ENCODE data around the gene ATP10D. TPM values are rescaled to one million over a fixed set of nuclear protein-coding genes. Genes with fewer than 3 reads are reported as not detected.
"Not testable (repeated sequence)": the region's sequence is repeated elsewhere in the genome, so short reads cannot be mapped to it uniquely, and the experiment has no call there.

Gene ATP10D
- total RNA-seq, 2 donors from 2014 or later, result 11.3 to 14.1 TPM

DNA sequence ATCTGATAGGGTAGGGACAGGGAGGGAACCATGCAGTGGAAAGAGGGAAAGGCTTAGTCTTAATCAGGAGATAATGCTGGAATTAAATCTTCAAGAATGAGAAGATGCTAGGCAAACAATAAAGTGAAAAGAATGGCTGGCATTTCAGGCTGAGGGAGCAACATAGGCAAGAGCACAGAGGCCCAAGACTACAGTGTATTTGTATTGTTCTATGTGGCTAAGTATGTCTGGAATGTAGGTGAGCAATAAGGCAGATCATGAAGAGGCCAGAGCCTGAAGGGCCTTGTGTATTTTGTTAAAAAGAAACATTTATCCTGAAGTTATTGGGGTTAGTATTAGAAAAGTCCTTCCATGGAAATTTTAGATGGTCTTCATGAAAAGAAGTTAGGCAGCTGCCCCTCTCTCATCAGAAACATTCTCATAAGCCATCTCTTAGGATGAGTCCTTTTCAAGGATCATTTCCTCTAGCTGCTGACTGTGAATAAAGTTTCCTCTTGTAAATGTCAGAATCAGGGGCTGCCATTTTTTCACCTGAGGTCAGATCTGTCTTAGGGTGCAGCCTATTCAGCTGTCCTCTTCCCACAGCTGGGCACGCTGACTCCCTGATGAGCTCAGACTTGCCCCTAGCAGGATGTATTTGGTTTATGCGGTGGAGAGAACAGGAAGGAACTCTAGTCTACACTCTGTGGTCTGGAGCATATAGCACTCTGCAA is 46.3 kb downstream of the ATP10D start:
- intact Hi-C loops (cut with DNase I), result no loop called here
- peak; percentile 26 for DNase-seq
- peak; percentile 87 to 96 for ATAC-seq

DNA sequence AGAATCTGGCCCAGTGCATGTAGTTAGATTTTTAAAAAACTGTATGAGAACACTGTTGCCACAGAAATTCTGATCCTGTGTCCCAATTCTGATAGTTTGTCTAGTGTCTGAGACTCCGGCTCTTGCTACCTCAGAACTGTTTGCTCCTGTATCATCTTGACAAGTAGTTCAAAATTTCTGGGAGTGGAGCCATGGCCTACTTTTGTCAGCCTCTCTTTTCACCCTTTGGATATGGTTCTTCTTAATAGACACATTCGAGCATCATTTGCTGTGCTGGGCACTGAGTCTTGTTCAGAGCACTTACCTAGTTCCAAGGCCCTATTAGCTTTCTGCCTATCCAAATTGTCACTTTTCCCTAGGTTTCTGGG is 46.9 kb downstream of the ATP10D start:
- ATAC-seq (peak in 1 of 2 donors; percentile 67), DNase-seq (no peak)
- intact Hi-C loops (cut with DNase I), result no loop called here

DNA sequence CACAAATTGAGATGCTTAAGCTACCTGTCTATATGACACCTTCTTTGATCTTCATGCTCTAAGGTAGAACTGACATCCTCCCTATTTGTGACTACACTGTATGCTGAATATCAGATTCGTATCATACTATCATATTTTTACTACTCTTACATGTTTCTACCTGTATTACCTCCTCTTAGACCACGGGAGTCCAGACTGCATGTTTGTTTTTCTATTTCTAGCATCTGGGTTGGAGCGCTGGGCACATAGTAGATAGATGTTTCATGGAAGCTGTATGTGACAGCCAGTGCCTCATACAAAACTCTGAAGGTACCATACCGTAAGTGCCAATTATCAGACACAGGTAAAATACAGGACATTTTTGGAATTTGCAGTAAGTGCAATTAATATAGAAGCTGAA is 47.6 kb downstream of the ATP10D start:
- DNase-seq (no peak), ATAC-seq (no peak)
- intact Hi-C loops (cut with DNase I), result no loop called here

DNA sequence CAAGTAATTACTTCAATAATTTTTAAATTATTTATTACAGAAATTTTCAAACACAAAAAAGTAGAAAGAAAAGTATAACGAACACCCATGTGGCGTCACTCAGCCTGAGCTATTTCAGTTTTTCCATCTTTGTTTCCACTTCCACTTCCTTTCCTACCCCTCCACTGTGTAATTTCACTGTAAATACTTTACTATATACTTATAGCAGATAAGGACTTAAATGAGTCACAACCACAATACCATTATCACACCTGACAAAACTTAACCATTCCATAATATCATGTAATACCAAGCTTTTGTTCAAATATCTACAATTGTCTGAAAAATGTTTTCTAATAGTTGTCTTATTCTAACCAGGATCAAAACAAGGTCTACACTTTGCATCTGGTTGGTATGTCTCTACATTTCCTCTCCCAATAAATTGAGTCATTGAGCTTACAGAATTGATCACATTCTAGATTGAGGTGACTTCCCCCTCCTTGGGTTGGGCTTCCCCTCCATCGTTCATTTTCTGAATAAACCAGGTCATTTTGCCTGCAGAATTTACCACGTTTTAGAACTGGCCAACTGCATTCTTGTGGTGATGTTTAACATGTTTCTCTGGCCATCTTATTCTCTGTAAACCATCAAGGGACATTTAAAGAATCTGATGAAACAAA is 48.7 kb downstream of the ATP10D start:
- ATAC-seq, result no peak
- no peak for DNase-seq
- intact Hi-C loops (cut with DNase I), result no loop called here

DNA sequence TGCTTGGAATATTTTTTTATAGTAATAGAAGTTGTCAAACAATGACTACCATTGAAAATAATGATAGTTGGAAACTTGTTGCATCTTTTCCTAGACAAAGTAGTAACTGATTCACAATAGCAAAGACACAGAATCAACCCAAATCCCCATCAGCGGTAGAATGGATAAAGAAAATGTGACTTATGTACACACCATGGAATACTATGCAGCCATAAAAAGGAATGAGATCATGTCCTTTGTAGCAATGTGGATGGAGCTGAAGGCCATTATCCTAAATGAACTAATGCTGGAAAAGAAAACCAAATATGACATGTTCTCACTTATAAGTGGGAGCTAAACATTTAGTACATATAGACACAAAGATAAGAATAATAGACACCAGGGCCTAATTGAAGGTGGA is 49.7 kb downstream of the ATP10D start:
- ATAC-seq (no peak), DNase-seq (no peak)
- intact Hi-C loops (cut with DNase I), result no loop called here

DNA sequence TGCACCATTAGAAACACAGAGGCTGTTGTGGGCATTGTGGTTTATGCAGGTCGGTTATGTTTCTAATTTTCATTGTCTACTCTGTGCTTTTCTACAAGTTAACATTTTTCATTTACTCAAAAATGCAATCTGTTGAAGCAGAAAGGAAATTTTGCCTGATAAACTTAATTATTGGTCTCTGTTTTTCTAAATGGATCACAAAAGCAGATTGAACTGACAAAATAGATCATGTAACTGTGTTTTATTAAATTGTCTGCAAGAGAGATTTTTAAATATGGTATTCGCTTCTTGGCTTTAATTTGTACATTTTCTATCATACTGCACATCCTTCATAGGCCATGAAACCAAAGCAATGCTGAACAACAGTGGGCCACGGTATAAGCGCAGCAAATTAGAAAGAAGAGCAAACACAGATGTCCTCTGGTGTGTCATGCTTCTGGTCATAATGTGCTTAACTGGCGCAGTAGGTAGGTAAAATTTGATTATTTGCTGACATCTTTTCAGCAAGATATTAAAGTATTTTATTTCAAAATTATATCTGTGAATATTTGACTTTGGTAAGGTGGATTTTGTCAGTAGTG is 50.6 kb downstream of the ATP10D start:
- no peak for DNase-seq
- ATAC-seq, result no peak
- intact Hi-C loops (cut with DNase I), result no loop called here

DNA sequence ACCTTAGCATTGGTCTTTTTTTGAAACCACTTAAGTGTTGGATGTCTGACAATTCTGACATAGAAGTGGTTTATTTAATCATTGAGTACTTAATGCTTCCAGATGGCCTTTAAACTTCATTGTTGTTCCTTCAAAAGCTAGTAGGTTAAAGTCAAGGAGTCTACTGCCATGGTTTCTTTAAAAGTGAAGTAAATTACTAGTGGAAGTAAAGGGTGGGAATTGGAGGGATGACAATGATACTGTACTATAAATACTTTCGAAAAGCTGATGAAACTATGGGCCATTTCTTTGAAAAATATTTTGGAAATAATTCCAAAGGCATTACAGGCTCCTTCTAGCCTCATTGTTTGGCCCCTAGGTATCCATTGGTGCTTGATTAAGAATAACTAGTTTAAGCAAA is 51.9 kb downstream of the ATP10D start:
- no peak for DNase-seq

DNA sequence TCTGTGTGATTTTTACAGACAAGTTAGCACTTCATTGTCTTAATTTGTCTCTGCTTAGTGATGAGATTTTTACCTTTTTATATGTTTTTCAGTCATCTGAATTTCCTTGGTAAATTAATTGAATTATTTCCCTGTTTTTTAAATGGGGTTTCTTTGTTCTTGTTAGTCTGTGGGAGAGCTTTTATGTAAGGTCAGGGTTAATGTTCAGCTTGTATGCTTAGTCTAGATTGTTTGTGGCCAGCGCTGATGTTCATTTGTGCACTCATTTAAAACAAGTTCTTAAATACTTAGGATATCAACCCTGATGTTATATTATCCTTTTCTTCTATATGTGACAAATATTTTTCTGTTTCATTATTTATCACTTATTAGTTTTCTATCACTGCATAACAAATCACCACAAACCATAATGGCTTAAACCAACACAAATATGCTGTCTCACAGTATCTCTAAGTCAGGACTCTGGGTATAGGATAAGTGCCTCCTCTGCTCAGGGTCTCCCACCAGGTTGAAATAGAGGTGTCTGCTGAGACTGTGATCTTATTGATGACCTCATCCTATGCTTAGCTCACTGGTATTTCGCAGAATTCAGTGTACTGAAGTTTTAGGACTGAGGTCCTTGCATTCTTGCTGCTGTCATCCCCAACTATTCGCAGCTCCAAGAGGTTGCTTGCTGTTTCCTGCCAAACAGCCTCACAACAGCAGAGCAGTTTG is 53.2 kb downstream of the ATP10D start:
- ATAC-seq (no peak), DNase-seq (no peak)
- intact Hi-C loops (cut with DNase I), result no loop called here

More for the DNA sequence above, 51.9 kb downstream of the ATP10D start:
- intact Hi-C loops (cut with DNase I), result no loop called here
- ATAC-seq, result no peak

DNA sequence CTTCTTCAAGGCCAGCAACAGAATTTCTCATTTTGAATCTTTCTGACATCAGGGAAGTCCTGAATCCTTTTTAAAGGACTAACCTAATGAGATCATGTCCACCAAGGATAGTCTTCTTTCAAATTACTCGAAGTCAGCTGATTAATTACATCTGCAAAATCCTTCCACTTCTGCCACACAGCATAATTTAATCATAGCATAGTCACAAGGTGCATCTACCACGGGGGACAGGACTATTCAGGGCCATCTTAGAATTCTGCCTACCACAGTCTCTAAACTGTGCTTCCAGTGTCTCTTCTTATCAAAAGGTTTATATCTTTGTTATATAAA is 53.7 kb downstream of the ATP10D start:
- intact Hi-C loops (cut with DNase I), result no loop called here
- DNase-seq (no peak), ATAC-seq (no peak)

DNA sequence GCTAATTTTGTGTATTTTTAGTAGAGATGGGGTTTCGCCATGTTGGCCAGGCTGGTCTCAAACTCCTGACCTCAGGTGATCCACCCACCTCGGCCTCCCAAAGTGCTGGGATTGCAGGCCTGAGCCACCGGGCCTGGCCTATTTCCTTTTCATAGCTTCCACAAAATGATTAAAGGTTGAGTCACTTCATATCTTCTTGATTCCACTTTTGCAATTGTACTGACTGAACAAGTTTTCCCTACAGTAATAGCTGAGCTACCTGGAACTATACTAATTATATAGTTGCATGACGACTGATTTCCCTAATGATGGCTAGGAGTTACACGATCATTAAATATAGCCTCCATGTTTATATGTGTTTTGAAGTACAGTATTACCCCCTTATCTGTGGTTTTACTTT is 57.6 kb downstream of the ATP10D start:
- DNase-seq; ATAC-seq; intact Hi-C loops (cut with DNase I): not testable (repeated sequence)

DNA sequence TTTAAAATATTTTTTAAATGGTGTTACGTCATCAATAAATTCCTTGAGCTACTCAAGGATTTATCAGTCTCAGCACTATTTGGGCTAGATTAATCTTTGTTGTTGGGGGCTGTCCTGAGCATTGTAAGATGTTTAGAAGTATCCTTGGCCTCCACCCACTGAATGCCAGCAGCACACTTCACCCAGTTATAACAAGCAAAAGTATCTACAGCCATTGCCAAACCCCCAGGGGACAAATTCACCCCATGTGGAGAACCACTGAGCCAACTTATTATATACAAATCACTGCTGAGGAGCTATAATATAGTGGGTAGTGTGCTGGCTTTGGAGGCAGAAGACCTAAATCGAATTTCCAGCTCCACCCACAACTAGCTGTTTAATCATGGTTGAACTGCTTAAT is 58.3 kb downstream of the ATP10D start:
- DNase-seq, result no peak
- ATAC-seq, result no peak
- intact Hi-C loops (cut with DNase I), result no loop called here

DNA sequence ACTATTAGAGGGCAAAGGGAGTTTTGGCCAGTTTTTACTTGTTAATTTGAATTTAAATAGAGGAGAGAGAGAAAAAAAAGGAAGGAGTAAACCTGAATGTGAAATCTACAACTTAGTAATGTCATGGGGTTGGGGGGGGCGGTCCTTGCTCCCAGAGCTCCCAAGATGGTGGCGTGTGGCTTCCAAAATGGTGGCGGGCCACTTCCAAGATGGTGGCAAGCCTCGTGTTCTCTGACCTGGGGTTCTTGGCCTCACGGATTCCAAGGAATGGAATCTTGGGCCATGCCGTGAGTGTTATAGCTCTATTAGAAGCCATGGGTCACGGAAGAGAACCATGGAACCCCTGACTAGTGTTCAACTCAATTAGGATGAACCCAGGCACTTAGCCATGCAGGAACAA is 65.3 kb downstream of the ATP10D start:
- DNase-seq; intact Hi-C loops (cut with DNase I); ATAC-seq: not testable (repeated sequence)

DNA sequence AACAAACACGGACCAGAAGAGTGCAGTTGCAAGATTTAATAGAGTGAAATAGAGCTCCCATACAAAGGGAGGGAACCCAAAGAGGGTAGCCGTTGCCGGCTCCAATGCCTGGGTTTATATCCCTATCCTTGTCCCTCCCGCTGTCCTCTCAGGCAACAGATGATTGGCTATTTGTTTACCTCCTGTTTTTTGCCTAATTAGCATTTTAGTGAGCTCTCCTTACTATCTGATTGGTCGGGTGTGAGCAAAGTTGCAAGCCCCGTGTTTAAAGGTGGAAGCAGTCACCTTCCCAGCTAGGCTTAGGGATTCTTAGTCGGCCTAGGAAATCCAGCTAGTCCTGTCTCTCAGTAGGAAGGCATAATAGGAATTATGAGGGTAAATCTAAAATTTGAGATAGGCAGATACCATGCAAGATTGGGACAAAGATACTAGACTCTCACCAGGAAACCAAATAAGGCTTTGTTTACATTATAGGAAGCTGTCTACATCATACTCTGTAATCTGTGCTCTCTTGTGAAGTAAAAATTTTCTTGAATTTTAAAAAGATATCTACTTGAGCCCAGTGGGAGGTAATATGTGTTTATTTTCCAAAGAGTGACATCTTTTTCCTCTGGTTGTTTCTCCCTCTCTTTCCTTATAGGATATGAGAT is 65.9 kb downstream of the ATP10D start:
- ATAC-seq (no peak), DNase-seq (no peak)
- intact Hi-C loops (cut with DNase I), result no loop called here

DNA sequence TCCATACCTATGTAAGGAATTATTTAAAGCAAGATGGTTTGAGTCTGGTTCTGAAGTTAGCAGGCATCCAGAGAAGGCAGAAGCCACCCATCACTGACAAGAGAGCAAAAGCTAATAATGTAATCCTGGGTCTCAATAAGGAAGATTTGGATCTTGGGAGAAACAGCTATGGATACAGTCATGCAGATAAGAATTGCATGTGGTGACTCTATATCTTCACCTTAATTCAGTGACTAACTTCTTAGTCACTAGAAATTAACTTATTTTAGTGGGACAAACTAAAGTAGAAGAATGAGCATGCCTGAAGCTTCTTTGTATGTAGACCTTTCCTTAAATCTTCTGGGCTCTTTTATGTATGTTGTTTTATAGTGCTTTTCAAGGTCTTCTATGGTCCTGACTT is 66.6 kb downstream of the ATP10D start:
- DNase-seq (no peak), ATAC-seq (no peak)
- intact Hi-C loops (cut with DNase I), result no loop called here

DNA sequence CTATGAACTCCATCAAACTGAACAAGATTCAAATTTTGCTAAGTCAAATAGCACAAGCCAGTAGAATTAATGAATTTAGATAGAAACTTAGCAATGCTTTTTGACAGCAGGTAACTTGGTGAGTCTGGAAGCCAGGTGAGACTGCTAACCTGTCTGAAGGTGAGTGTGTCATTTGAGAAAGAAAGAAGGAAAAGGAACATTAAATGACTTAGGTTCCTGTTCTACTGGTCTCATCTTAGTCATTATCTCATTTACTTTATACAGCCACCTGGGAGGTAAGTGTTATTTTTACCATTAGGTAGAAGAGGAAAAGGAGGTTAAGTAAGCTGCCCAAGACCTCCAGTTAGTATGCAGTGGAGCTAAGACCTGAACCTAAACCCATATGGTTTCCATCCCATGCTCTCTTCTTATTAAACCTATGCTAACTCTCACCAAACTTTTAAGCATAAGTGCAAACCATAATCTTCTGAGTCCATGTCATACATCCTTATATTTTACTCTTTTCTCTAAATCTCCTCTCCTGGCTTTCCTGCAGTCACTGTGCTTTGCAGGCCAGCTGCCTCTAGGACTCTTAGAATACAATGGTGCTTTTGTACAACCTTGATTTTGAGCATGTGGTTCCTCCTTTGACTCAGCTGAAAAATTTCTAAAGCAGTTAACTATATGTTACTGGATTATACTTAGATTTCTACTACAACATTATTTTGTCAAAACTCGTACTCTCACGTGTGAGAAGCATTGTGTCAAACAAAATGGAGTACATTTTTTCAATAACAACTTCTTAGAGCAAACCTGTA is 68.5 kb downstream of the ATP10D start:
- intact Hi-C loops (cut with DNase I), result no loop called here
- no peak for DNase-seq

DNA sequence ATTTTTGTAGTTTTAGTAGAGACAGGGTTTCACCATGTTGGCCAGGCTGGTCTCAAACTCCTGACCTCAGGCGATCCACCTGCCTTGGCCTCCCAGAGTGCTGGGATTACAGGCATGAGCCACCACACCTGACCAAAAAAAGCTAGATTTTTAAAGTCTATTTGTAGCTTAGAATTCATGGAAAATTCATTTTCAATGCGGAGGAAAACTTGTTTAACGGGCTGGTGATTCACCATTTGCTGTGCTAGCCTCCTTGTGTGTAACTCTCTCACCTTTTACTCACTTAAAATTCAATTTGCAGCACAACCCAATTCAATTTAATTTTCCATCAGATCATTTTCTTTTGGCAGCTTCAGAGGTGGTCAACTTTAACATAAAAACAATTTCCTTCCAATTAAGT is 70.8 kb downstream of the ATP10D start:
- intact Hi-C loops (cut with DNase I); ATAC-seq; DNase-seq: not testable (repeated sequence)

More for the DNA sequence above, 68.5 kb downstream of the ATP10D start:
- ATAC-seq, result no peak

DNA sequence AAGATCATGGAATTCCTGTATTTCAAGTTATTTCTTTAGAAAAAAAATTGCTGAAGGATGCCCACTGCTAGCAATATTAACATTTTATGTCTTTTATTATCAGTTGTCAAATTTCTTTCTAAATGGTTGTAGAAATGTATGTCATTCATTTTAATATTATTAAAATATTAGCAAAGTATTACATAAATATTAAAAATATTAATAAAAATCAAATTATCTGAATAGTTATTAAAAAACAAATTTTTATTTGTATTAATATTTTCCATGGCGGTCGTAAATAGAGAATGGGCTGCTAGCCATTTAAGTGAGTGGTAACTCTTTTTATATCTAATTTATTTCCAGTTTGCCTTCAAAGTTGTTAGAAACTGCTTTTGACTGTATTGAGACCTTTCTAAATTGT is 72.2 kb downstream of the ATP10D start:
- intact Hi-C loops (cut with DNase I), result no loop called here
- DNase-seq (no peak), ATAC-seq (no peak)

DNA sequence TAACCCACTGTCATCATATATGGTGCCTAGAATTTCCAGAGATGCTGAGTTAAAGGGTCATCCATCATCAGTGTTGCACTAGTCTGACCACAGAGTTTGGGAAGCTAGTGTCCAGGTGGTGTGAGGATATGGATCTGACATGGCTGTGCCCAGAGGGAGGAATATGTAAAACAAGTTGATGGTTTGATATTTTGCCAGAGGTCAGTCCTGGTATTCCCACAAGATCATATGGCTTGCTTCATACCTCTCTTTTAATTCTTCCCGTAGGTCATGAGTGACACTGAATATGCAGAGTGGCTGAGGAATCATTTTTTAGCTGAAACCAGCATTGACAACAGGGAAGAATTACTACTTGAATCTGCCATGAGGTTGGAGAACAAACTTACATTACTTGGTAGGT is 75.6 kb downstream of the ATP10D start:
- DNase-seq (no peak), ATAC-seq (no peak)
- intact Hi-C loops (cut with DNase I), result loop anchor here in 1 of 2 donors (10.0 kb wide), 1 partner anchor 96 kb away; the partner anchor contains the start of gene COMMD8

DNA sequence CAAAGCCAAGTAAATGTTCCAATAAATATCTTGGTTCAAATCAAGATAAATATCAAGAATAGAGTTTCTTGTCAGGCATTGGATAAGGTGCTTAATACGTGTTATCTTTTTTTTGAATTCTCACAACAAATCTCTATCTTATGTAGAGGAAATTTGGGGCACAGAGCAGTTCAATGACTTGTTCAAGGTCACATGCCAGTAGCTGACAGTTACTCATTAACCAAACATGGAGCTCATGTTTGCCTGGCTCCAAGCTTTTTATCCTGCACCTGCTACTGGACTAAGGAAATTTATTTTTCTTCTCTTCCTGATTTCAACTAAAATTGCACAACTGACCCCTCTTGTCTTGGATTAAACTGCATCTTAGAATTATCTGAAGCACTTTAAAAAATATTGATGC is 76.3 kb downstream of the ATP10D start:
- ATAC-seq (no peak), DNase-seq (no peak)
- intact Hi-C loops (cut with DNase I), result loop anchor here in 1 of 2 donors (10.0 kb wide), 1 partner anchor 97 kb away; the partner anchor contains the start of gene COMMD8
